ENCODE results near the gene MDGA2. TPM values are rescaled to one million over a fixed set of nuclear protein-coding genes. Genes with fewer than 3 reads are reported as not detected.

MDGA2 gene
- total RNA-seq, 1 experiment from 2014 or later: not detected

DNA sequence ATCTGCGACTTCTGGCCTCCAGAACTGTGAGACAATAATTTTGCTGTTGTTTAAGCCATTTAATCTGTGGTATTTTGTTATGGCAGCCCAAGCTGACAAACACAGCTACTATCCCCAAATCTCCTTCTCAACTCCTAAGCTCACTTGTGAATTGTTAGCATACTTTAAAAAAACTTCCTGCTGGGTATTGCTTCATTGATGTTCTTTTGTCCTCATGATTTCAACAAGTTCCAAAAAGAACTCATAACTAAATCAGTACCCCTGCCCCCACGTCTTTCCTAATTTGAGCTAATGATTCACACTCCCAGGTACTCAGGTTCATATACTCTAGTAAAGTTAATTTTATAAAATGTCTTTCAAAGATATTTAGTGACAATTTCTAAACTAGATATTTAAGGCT lies 125.5 kb downstream of the MDGA2 start (continued):
- TF ChIP-seq, protein P1, sequence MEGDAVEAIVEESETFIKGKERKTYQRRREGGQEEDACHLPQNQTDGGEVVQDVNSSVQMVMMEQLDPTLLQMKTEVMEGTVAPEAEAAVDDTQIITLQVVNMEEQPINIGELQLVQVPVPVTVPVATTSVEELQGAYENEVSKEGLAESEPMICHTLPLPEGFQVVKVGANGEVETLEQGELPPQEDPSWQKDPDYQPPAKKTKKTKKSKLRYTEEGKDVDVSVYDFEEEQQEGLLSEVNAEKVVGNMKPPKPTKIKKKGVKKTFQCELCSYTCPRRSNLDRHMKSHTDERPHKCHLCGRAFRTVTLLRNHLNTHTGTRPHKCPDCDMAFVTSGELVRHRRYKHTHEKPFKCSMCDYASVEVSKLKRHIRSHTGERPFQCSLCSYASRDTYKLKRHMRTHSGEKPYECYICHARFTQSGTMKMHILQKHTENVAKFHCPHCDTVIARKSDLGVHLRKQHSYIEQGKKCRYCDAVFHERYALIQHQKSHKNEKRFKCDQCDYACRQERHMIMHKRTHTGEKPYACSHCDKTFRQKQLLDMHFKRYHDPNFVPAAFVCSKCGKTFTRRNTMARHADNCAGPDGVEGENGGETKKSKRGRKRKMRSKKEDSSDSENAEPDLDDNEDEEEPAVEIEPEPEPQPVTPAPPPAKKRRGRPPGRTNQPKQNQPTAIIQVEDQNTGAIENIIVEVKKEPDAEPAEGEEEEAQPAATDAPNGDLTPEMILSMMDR (IDR thresholded peaks at IDR 0.05 in 2 of 3, conservative IDR thresholded peaks at IDR 0.05 in 1 of 3; ENCODE audit: borderline replicate concordance in 1 of 3, insufficient read depth in 1 of 3, low read depth in 2 of 3, low read length in 2 of 3): no peak
- TF ChIP-seq EZH2phosphoT487 (IDR thresholded peaks at IDR 0.05; ENCODE audit: borderline replicate concordance): no peak
- no peak for TF ChIP-seq FOSL1 (IDR thresholded peaks at IDR 0.05; ENCODE audit: low read depth)
- TF ChIP-seq JUND (IDR thresholded peaks at IDR 0.05): no peak

GRCh38 chr14:47543459-47543858 lies 131.9 kb downstream of the MDGA2 start:
- TF ChIP-seq SIN3A (IDR thresholded peaks at IDR 0.05; ENCODE audit: low read depth) (no peak), YY1 (IDR thresholded peaks at IDR 0.05; ENCODE audit: extremely low read depth, insufficient replicate concordance, low read depth, low read length) (no peak)
- Histone ChIP-seq H3K4me2 (ENCODE audit: low read length) (no peak overlapping the region), H3K36me3 (ENCODE audit: control insufficient read depth in 1 of 2, insufficient read depth in 2 of 2, low read length in 2 of 2) (no peaks in the 10 kb centered on the region), H3K9me3 (ENCODE audit: control insufficient read depth in 1 of 2, insufficient read depth in 1 of 2, low read depth in 1 of 2, low read length in 2 of 2) (no peaks in the 10 kb centered on the region), H3K79me2 (ENCODE audit: insufficient read depth, low read length) (no peaks in the 10 kb centered on the region), H3K27ac (ENCODE audit: low read depth, low read length) (no peak overlapping the region), H2AFZ (ENCODE audit: low read depth, low read length, poor library complexity, severe bottlenecking) (no peak overlapping the region), H3K27me3 (ENCODE audit: insufficient read depth, low read length) (no peaks in the 10 kb centered on the region), H3K9me2 (ENCODE audit: insufficient read depth) (no peaks in the 10 kb centered on the region), H3K4me3 (replicated peaks in 1 of 2; ENCODE audit: low read depth in 1 of 2, low read length in 2 of 2) (no peak overlapping the region), H4K20me1 (ENCODE audit: insufficient read depth) (no peaks in the 10 kb centered on the region), H3K9ac (ENCODE audit: low read length) (no peak overlapping the region), H3K4me1 (ENCODE audit: control insufficient read depth in 1 of 2, insufficient read depth in 2 of 2, low read length in 2 of 2) (no peaks in the 10 kb centered on the region)
- ChIA-PET POLR2A (no interaction called here), RAD21 (ENCODE audit: low non-redundant PET in 1 of 2, low total read pairs in 2 of 2, uncharacterized antibody in 2 of 2, unreplicated experiment in 2 of 2) (no interaction called here), CTCF (no interaction called here)
- DNase-seq (ENCODE audit: low read depth, low spot score) (no peak), ATAC-seq (no peak)
- no TSS peak for BruUV-seq (replicated peaks)
- intact Hi-C loops (cut with micrococcal nuclease): no loop called here

DNA sequence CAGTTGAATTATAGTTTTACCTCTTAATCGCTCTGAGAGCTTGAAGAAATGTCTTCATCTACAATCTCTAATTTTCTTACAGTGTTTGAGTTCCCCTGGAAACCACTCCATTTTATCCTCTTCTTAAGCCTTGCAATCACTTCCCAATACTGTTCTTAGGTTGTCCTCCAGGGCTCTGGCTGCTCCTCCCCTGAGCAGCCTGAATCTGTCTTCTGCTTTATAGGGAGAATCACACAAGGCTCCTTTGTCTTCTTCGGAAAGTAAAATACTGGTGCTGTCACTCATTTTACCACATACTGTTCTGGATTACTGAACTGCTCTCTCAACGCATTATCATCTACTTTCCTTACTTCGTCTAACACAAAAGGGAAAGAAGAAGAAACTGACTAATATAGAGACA lies 133.7 kb downstream of the MDGA2 start:
- Histone ChIP-seq H2AFZ (ENCODE audit: low read depth, low read length, poor library complexity, severe bottlenecking) (no peak overlapping the region), H3K4me2 (ENCODE audit: low read length) (no peak overlapping the region), H3K36me3 (ENCODE audit: control insufficient read depth in 1 of 2, insufficient read depth in 2 of 2, low read length in 2 of 2) (no peaks in the 10 kb centered on the region), H4K20me1 (ENCODE audit: insufficient read depth) (no peaks in the 10 kb centered on the region), H3K9me3 (ENCODE audit: control insufficient read depth in 1 of 2, insufficient read depth in 1 of 2, low read depth in 1 of 2, low read length in 2 of 2) (no peaks in the 10 kb centered on the region), H3K4me1 (ENCODE audit: control insufficient read depth in 1 of 2, insufficient read depth in 2 of 2, low read length in 2 of 2) (no peaks in the 10 kb centered on the region), H3K4me3 (replicated peaks in 1 of 2; ENCODE audit: low read depth in 1 of 2, low read length in 2 of 2) (no peak overlapping the region), H3K27ac (ENCODE audit: low read depth, low read length) (no peak overlapping the region), H3K9ac (ENCODE audit: low read length) (no peak overlapping the region), H3K27me3 (ENCODE audit: insufficient read depth, low read length) (no peaks in the 10 kb centered on the region), H3K9me2 (ENCODE audit: insufficient read depth) (no peaks in the 10 kb centered on the region), H3K79me2 (ENCODE audit: insufficient read depth, low read length) (no peaks in the 10 kb centered on the region)
- ChIA-PET RAD21 (ENCODE audit: low non-redundant PET in 1 of 2, low total read pairs in 2 of 2, uncharacterized antibody in 2 of 2, unreplicated experiment in 2 of 2) (no interaction called here), POLR2A (no interaction called here), CTCF (no interaction called here)
- no peak for ATAC-seq
- no TSS peak for BruUV-seq (replicated peaks)
- TF ChIP-seq RAD21 (IDR thresholded peaks at IDR 0.05; ENCODE audit: low read depth) (no peak), YY1 (IDR thresholded peaks at IDR 0.05; ENCODE audit: extremely low read depth, insufficient replicate concordance, low read depth, low read length) (no peak), SRF (IDR thresholded peaks at IDR 0.05; ENCODE audit: low read depth) (no peak), EZH2phosphoT487 (IDR thresholded peaks at IDR 0.05; ENCODE audit: borderline replicate concordance) (no peak), FOSL1 (IDR thresholded peaks at IDR 0.05; ENCODE audit: low read depth) (no peak), JUND (IDR thresholded peaks at IDR 0.05) (no peak), SP1 (IDR thresholded peaks at IDR 0.05; ENCODE audit: low read depth) (no peak), MAX (IDR thresholded peaks at IDR 0.05) (no peak)
- no peak for DNase-seq (ENCODE audit: low read depth, low spot score)
- intact Hi-C loops (cut with micrococcal nuclease): no loop called here
